Chondrocyte (in vitro differentiated cells): Measurements from ENCODE around the gene SMIM32. TPM values are rescaled to one million over a fixed set of nuclear protein-coding genes. Genes with fewer than 3 reads are reported as not detected.

ENCODE experiments used
- DNase-seq: peaks from one replicate; pipeline ENCODE4 v3.0.0; 2021; ENCODE audit warnings: mixed read lengths, low spot score
- H3K27ac Mint-ChIP-seq: one replicate; pipeline ENCODE4 v1.8.0; 2021; ENCODE audit warnings: mild to moderate bottlenecking, moderate library complexity, mixed read lengths; ENCODE audit not compliant: unreplicated experiment
- H3K27me3 Mint-ChIP-seq: 2 replicates; pipeline ENCODE4 v1.8.0; 2021; ENCODE audit warnings: low read depth, mixed read lengths
- H3K36me3 Mint-ChIP-seq: 2 replicates; pipeline ENCODE4 v1.8.0; 2021; ENCODE audit warnings: low read depth, mixed read lengths
- H3K4me1 Mint-ChIP-seq: 2 replicates; pipeline ENCODE4 v1.8.0; 2021; ENCODE audit warnings: low read depth, mild to moderate bottlenecking, mixed read lengths
- H3K4me3 Mint-ChIP-seq: one replicate; pipeline ENCODE4 v1.8.0; 2021; ENCODE audit warnings: mild to moderate bottlenecking, moderate library complexity, mixed read lengths; ENCODE audit not compliant: unreplicated experiment
- H3K9me3 Mint-ChIP-seq: 2 replicates; pipeline ENCODE4 v1.8.0; 2021; ENCODE audit warnings: low read depth, mixed read lengths
- total RNA-seq: library from RNA; stranded (reverse); gene quantifications from 3 replicates; pipeline ENCODE4 v1.2.1, GENCODE V29; 2021
- TF ChIP-seq, protein P1 (sequence below): fragments of 200-600 bp; sonication (generic); IDR thresholded peaks from 2 replicates; pipeline ENCODE4 v1.5.0; 2021; ENCODE audit warnings: antibody characterized with exemption, mild to moderate bottlenecking, moderate library complexity

SMIM32 gene
- total RNA-seq, 1 donor from 2014 or later, result not detected

- no peak overlapping the region for H3K27ac Mint-ChIP-seq
- H3K9me3 Mint-ChIP-seq, result peaks cover 6% of the 10 kb centered on the region
- no peak overlapping the region for H3K4me3 Mint-ChIP-seq
- H3K36me3 Mint-ChIP-seq, result peaks cover 8% of the 10 kb centered on the region
- no peaks in the 10 kb centered on the region for H3K4me1 Mint-ChIP-seq
- H3K27me3 Mint-ChIP-seq, result no peaks in the 10 kb centered on the region
- TF ChIP-seq, protein P1, sequence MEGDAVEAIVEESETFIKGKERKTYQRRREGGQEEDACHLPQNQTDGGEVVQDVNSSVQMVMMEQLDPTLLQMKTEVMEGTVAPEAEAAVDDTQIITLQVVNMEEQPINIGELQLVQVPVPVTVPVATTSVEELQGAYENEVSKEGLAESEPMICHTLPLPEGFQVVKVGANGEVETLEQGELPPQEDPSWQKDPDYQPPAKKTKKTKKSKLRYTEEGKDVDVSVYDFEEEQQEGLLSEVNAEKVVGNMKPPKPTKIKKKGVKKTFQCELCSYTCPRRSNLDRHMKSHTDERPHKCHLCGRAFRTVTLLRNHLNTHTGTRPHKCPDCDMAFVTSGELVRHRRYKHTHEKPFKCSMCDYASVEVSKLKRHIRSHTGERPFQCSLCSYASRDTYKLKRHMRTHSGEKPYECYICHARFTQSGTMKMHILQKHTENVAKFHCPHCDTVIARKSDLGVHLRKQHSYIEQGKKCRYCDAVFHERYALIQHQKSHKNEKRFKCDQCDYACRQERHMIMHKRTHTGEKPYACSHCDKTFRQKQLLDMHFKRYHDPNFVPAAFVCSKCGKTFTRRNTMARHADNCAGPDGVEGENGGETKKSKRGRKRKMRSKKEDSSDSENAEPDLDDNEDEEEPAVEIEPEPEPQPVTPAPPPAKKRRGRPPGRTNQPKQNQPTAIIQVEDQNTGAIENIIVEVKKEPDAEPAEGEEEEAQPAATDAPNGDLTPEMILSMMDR, result no peak
- no peak for DNase-seq
Observed at GRCh38 chr5:136208916-136209315, 16.0 kb upstream of the SMIM32 start.

DNA sequence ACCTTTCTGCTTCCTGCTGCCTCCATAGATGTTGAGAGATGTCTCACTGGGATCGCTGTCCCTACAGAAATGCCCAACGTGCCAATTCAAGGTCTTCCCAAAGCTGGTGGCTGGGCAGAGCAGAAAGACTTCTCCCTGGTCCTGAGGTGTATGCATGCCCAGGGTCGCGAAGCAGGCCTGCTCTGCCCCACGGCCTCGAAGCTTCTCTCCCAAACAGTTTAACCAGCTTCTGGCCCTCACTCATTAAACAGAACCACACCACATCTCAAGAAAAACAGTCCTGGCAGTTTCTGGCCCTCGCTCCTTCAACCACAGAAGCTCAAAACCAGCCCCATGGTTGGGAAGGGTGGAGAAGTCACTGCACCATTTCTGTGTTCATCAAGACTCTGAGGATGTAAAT is 14.7 kb upstream of the SMIM32 start:
- Mint-ChIP-seq H3K9me3 (peaks cover 6% of the 10 kb centered on the region), H3K36me3 (peaks cover 9% of the 10 kb centered on the region), H3K27me3 (no peaks in the 10 kb centered on the region), H3K4me3 (no peak overlapping the region), H3K4me1 (peaks cover 3% of the 10 kb centered on the region), H3K27ac (no peak overlapping the region)
- TF ChIP-seq, protein P1, result no peak
- DNase-seq, result no peak

DNA sequence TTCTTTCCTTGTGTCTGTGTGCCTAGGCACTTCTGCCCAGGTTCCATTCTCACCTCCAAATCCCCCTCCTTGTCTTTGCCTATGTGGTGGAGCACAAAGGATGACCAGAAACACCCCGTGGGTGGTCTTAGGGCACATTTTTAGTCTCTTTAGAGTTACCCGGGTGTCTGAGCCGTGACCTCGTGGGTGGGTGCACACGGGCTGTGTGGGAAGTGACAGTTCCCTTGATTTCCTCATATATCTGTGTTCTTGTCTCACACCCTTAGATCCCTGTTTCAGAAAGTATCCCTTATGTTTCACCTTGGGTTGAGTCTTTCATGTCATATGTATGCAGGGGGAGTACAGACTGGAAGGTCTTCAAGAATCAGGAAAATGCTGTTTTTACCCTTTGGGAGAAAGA is 13.4 kb upstream of the SMIM32 start:
- Mint-ChIP-seq H3K4me1 (peaks cover 3% of the 10 kb centered on the region), H3K27me3 (no peaks in the 10 kb centered on the region), H3K4me3 (no peak overlapping the region), H3K27ac (no peak overlapping the region), H3K36me3 (peaks cover 9% of the 10 kb centered on the region), H3K9me3 (peaks cover 6% of the 10 kb centered on the region)
- no peak for DNase-seq
- TF ChIP-seq, protein P1, result no peak

DNA sequence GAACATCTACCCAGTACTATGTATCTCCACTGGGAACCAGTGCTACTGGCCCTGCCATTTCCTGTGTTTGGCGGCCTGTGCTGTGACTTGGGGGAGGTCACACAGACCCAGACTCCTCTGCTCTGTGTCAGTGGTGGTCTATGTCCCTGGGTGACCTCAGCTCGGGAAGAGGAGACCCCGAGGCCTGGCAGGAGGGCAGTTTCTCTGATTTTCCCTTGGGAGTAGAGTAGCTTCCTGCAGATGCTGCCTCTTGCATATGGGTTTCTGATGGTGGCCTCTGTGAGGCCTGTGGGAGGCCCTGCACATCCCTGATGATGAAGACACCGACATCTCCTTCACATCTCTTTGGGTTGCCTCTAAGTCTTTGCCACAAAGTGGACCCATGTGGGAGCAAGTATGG is 13.0 kb upstream of the SMIM32 start:
- H3K27ac Mint-ChIP-seq, result no peak overlapping the region
- TF ChIP-seq, protein P1, result no peak
- peaks cover 6% of the 10 kb centered on the region for H3K9me3 Mint-ChIP-seq

DNA sequence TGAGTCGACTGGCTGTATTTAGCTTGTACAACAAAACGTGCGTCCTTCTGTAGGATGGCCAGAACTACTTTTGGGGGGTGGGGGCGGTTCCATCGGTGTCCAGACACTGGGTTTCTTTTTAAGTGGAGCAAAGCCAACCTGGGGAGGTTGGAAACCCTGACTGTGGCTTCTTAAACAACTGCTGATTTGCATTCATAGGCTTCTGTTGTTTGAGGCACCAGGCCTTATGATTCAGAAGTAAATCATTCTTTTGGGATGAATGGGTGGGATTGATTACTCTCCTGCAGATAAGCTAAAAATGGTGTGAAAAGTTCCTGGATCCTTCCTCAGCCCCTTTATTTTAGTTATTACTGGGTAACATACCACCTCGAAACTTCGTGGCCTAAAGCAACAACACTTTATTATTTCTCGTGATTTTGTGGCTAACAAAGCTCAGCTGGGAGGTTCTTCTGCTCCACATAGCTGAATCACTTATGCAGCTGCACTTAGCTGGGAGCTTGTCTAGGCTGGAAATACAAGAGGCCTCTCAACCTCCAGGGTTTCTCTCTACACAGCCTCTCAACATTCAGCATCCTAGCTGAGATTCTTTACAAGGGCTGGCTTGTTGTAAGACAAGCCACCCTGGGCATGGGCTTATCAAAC is 12.2 kb upstream of the SMIM32 start:
- Mint-ChIP-seq H3K27ac (no peak overlapping the region), H3K9me3 (peaks cover 6% of the 10 kb centered on the region), H3K4me3 (no peak overlapping the region), H3K27me3 (no peaks in the 10 kb centered on the region), H3K4me1 (peaks cover 3% of the 10 kb centered on the region), H3K36me3 (peaks cover 9% of the 10 kb centered on the region)
- DNase-seq, result no peak
- TF ChIP-seq, protein P1, result no peak

More for the DNA sequence above, 13.0 kb upstream of the SMIM32 start:
- no peak overlapping the region for H3K4me3 Mint-ChIP-seq
- no peaks in the 10 kb centered on the region for H3K27me3 Mint-ChIP-seq
- DNase-seq, result no peak
- H3K36me3 Mint-ChIP-seq, result peaks cover 9% of the 10 kb centered on the region
- peaks cover 3% of the 10 kb centered on the region for H3K4me1 Mint-ChIP-seq
